ENCODE measurements around the gene IVD. TPM values are rescaled to one million over a fixed set of nuclear protein-coding genes. Genes with fewer than 3 reads are reported as not detected.

The IVD gene
- total and polyA plus RNA-seq, 2 donors from 2014 or later, result 76.9 to 83.0 TPM

GRCh38 chr15:40367686-40368611, 37.6 kb upstream of the IVD start:
- FAIRE-seq, result no peak
- DNase-seq, result peak; percentile 91 to 95 (median 94)
- Histone ChIP-seq H3K36me3 (ENCODE audit: control insufficient read depth in 2 of 3, insufficient read depth in 3 of 3, low read length in 3 of 3) (no peaks in the 10 kb centered on the region), H3K4me3 (ENCODE audit: low read length in 3 of 3) (peak overlapping the region in 1 of 3 donors; percentile 29), H3K27ac (ENCODE audit: low read depth in 2 of 2, low read length in 2 of 2) (no peak overlapping the region), H3K4me1 (ENCODE audit: control insufficient read depth in 2 of 3, insufficient read depth in 2 of 3, low read depth in 1 of 3, low read length in 3 of 3) (peaks cover 0 to 4% (median 0%) of the 10 kb centered on the region in 3 donors), H3K27me3 (ENCODE audit: control insufficient read depth, insufficient read depth, low read length) (no peaks in the 10 kb centered on the region), H3K9ac (ENCODE audit: low read length in 3 of 3) (peak overlapping the region in 1 of 3 donors; percentile 34), H3K9me3 (ENCODE audit: control insufficient read depth in 2 of 3, insufficient read depth in 1 of 3, low read length in 3 of 3) (no peaks in the 10 kb centered on the region)
- TF ChIP-seq CTCF (IDR thresholded peaks at IDR 0.05; ENCODE audit: borderline replicate concordance, extremely low read depth, insufficient read depth), result peak; percentile 81
- intact Hi-C loops (cut with DNase I), result no loop called here

GRCh38 chr15:40368719-40369473, 36.7 kb upstream of the IVD start:
- Histone ChIP-seq H3K4me1 (ENCODE audit: control insufficient read depth in 2 of 3, insufficient read depth in 2 of 3, low read depth in 1 of 3, low read length in 3 of 3) (peaks cover 0 to 4% (median 0%) of the 10 kb centered on the region in 3 donors), H3K9me3 (ENCODE audit: control insufficient read depth in 2 of 3, insufficient read depth in 1 of 3, low read length in 3 of 3) (no peaks in the 10 kb centered on the region), H3K4me3 (ENCODE audit: low read length in 3 of 3) (no peak overlapping the region), H3K9ac (ENCODE audit: low read length in 3 of 3) (no peak overlapping the region), H3K27ac (ENCODE audit: low read depth in 2 of 2, low read length in 2 of 2) (no peak overlapping the region), H3K27me3 (ENCODE audit: control insufficient read depth, insufficient read depth, low read length) (no peaks in the 10 kb centered on the region), H3K36me3 (ENCODE audit: control insufficient read depth in 2 of 3, insufficient read depth in 3 of 3, low read length in 3 of 3) (no peaks in the 10 kb centered on the region)
- no peak for DNase-seq
- no peak for FAIRE-seq
- intact Hi-C loops (cut with DNase I), result no loop called here
- TF ChIP-seq CTCF (IDR thresholded peaks at IDR 0.05; ENCODE audit: borderline replicate concordance, extremely low read depth, insufficient read depth), result no peak

DNA sequence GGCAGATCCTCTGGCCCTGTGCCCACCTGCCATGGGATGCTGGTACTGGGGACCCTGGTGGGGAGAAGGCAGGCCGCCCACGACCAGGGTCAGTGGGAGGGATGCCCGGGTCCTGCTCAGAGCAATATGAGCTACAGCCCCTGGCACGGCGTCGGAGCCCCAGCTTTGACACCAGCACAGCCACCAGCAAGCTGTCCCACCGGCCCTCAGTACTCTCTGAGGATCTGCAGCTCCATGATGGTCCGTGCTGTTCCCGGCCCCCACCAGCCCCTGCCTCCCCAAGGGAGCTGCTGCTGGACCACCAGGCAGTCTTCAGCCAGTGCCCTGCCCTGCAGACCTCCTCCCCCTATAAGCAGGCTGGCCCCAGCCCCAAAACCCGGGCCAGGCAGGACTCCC, 36.1 kb upstream of the IVD start:
- Histone ChIP-seq H3K27ac (ENCODE audit: low read depth in 2 of 2, low read length in 2 of 2) (no peak overlapping the region), H3K4me1 (ENCODE audit: control insufficient read depth in 2 of 3, insufficient read depth in 2 of 3, low read depth in 1 of 3, low read length in 3 of 3) (peaks cover 0 to 4% (median 0%) of the 10 kb centered on the region in 3 donors), H3K9ac (ENCODE audit: low read length in 3 of 3) (no peak overlapping the region), H3K27me3 (ENCODE audit: control insufficient read depth, insufficient read depth, low read length) (no peaks in the 10 kb centered on the region), H3K36me3 (ENCODE audit: control insufficient read depth in 2 of 3, insufficient read depth in 3 of 3, low read length in 3 of 3) (no peaks in the 10 kb centered on the region), H3K9me3 (ENCODE audit: control insufficient read depth in 2 of 3, insufficient read depth in 1 of 3, low read length in 3 of 3) (no peaks in the 10 kb centered on the region), H3K4me3 (ENCODE audit: low read length in 3 of 3) (no peak overlapping the region)
- TF ChIP-seq CTCF (IDR thresholded peaks at IDR 0.05; ENCODE audit: borderline replicate concordance, extremely low read depth, insufficient read depth), result no peak
- intact Hi-C loops (cut with DNase I), result no loop called here
- DNase-seq, result peak in 2 of 5 donors; percentile 30 to 76
- no peak for FAIRE-seq
